Body of pancreas (tissue), 4 donors: ENCODE measurements around the gene E2F1.

Source experiments
- CTCF ChIP-seq, 7 experiments: fragments of 450-650 bp in 4 of 7; fragments of 200-600 bp in 3 of 7; sonication (generic) in 3 of 7; IDR thresholded peaks; one replicate each; pipeline ENCODE4 v1.5.1; 2016 to 2019; ENCODE audit warnings: antibody characterized with exemption in 7 of 7
- POLR2A ChIP-seq, 3 donors: fragments of 450-650 bp; IDR thresholded peaks; one replicate each; pipeline ENCODE4 v1.6.1; 2016; ENCODE audit warnings: antibody characterized with exemption in 3 of 3, mild to moderate bottlenecking in 2 of 3

GRCh38 chr20:33673114-33673409, 13.1 kb downstream of the E2F1 start:
- TF ChIP-seq CTCF (IDR thresholded peaks at IDR 0.05): no peak
- no peak for TF ChIP-seq POLR2A (IDR thresholded peaks at IDR 0.05)
